Measurements from ENCODE around the gene KCNA4.
"Not testable (repeated sequence)": the region's sequence is repeated elsewhere in the genome, so short reads cannot be mapped to it uniquely, and the experiment has no call there.

KCNA4 gene

DNA sequence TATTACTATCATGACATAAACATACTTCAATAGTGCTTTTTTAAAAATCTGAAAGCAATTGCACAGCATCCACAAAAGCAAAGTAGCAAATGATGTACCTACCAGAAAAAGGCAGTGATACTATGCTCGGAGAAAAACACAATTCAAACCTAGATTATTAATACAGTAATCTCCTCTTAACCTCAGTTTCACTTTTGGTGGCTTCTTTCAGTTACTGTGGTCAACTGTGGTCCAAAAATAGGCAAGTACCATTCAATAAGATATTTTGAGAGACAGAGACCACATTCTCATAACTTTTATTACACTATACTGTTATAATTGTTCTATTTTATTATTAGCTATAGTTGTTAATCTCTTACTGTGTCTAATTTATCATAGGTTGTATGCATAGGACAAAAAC, 20.8 kb downstream of the KCNA4 start:
- DNase-seq (ENCODE audit: low spot score) = no peak

DNA sequence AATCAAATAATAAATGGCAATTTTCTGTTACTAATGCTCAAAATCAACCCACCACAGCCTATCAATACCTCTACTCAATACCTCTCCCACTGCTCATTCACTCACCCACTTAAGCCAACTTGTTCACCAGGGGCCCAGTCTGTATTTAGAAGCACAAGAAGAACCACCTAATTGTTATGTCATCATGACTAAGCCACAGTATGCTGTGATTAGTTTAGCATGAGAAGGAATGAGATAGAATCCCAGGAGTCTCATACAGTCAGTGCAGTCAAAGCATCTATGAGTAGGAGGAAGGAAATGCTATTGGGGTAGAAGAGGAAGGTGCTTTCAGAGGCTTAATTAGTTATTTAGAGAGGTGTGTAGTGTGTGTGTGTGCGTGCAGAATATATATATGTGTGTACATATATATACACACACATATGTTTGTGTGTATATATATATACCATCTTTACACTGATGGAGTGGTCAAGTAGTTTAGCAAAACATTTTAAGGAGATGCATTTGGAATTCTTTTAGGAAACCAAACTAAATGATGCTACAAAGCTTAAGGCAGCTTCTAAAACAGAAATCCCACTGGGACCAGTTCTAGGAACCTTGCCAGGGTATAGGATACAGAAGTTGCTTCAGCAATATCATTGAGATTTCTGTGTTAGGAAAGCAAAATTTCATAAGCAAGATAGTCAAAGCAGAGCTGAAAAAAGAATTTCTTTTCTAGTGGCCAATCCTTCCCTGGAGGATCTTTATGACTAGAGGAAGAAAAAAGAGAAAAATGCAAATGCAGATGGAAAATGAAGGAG, 27.5 kb downstream of the KCNA4 start:
- no peak for DNase-seq (ENCODE audit: low spot score)

DNA sequence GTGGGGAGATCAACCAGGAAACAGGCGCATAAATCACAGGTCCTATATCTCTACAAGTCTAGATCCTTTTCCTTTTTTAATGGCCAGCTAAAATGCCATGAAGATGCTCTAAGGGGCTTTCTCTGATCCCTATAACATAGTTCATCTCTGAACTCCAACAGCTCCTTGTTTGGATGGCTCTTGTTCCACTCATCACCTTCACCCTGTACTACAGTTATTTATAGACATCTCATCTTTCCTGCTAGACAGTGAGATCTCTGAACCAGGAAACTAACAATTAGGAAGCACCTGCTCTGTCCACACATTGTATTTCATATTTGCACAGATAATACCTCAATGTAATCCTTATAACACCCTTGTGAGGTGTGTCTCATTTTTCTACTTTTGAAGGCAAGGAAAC, 31.6 kb downstream of the KCNA4 start:
- no peak for DNase-seq (ENCODE audit: low spot score)

DNA sequence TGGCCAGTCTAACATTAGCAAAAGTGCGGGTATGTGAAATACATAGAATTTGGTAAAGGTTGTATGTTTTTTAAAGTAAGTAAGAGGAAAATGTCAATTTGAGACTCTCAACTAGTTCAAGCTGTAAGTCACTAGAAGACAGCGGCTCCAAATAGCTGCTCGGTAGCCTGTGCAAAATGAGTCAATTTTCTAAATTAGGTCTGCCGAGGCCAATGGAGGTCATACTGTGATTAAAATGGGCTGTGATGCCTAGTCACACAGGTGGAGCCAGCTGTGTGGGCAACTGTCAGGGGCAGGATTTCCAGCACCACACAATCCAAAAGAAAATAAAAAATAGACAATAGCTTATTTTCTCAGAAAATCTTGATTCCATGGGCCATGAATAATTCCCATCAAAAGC, 32.3 kb downstream of the KCNA4 start:
- no peak for DNase-seq (ENCODE audit: low spot score)

DNA sequence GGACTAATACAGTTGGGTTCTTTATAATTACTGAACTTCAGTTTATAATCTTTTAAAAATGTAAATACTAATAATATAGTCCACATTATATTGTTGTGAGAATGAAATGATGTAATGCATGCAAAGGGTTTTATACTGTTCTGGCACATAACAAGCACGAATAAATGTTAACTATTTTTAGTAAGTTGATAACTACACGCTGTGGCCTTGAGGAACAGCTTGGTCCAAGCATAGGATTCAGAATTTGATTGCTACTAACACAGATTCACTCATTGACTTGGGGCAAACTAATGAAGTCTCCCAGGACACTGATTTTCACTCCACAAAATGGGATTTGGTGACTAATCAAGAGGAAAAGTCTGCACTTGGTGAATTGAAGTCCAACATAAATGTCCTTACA, 38.3 kb downstream of the KCNA4 start:
- DNase-seq (ENCODE audit: low spot score) = no peak

DNA sequence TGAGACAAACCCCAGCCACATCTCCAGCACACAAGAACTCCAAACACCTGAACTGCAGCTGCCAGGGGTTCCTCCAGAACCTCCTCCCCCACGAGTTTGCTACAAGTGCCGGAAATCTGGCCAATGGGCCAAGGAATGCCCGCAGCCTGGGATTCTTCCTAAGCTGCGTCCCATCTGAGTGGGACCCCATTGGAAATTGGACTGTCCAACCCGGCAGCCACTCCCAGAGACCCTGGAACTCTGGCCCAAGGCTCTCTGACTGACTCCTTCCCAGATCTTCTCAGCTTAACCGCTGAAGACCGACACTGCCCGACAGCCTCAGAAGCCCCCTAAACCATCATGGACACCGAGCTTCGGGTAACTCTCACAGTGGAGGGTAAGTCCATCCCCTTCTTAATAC, 41.2 kb downstream of the KCNA4 start:
- not testable (repeated sequence) for DNase-seq (ENCODE audit: low spot score)

DNA sequence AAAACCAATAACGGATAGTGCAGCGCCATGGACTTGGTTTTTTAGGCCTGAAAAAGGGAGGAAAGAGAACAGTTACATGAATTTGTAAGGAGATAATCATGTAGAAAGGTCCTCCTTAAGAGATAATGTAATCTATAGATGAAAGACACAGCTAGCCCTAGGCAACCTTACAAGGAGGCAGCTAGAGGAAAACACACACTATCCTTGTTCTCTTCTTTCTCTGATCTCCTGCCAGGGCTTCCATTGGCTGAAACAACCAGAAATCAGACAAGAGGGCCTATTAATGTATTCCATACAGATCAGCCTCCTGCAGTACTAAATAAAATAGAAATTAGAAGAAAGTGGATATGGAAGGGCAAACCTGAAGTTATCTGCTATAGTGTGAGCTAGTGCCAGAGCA, 53.0 kb downstream of the KCNA4 start:
- no peak for DNase-seq (ENCODE audit: low spot score)

DNA sequence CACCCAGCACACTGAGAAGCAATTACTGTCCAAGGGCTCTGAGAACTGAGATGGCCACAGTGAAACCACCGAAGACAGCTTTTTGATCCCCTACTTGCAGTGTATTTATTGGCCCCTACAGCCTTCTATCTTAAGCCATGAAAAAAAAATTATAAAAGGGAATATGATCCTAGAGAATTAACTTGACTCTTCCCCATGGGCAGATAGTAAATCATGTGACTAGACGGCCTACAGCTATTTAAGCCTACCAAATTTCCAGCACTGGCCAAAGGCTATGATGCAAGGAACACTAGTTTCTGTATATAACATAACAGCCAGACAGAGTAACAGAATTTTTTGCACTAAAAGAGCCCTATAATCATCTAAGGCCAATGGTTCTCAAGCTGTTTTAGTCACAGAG, 53.8 kb downstream of the KCNA4 start:
- no peak for DNase-seq (ENCODE audit: low spot score)

DNA sequence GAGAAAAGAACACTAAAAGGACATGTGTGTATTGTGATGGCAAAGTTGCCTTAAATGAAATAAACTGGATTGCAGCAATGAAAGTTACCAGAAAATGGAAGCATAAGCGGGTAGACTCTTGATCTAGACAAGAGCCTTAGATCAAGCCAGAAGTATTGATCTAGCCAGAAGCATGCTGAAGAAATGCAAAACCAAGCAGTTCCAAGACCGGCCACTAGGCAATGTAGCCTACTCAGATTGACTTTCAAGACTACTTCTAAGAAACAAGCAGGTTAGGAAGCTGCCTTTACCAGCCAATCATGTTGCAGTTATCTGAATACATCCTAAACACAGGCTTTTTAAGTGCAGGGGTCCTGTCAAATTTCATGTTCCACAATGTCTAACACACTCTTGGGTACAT, 54.6 kb downstream of the KCNA4 start:
- DNase-seq (ENCODE audit: low spot score) = no peak

All from LoVo (cell line).